IPS-11a (cell line): ENCODE data around the gene PARP2.

Source experiments
- H3K4me3 ChIP-seq: one replicate; pipeline ENCODE4 v1.5.1; 2013; ENCODE audit warnings: low read depth, low read length, control low read depth

Gene PARP2

DNA sequence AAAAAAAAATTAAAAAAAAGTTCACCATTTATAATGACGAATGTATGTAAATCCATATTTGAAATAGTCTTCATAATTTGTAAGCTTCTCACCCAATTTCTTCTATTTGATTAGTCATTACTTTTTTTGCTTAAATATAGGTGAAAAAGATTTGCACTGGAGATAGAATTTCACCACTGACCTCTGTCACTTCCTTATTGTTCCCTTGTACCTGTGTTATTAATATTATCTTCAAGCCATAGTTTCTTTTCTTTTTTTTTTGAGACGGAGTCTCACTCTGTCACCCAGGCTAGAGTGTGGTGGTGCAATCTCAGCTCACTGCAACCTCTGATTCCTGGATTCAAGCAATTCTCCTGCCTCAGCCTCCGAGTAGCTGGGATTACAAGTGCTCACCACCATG is 54.1 kb downstream of the PARP2 start:
- H3K4me3 ChIP-seq = no peak overlapping the region

DNA sequence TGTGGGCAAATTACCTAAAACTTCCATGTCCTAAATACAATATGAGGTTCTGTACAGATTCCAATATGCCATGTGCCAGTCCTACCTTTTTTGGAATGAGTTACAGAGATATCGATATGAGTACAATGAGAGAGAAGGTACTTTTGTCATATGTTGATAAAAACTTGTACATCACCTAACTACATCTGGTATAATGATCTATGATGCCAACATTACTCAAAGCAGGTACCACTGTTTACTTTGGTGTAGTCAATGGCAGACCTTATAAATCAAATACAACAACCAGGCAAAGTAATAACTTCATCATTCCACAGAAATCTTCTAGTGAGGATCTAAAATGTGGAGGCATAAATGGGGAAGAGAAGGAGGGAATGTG is 57.1 kb downstream of the PARP2 start:
- no peak overlapping the region for H3K4me3 ChIP-seq

DNA sequence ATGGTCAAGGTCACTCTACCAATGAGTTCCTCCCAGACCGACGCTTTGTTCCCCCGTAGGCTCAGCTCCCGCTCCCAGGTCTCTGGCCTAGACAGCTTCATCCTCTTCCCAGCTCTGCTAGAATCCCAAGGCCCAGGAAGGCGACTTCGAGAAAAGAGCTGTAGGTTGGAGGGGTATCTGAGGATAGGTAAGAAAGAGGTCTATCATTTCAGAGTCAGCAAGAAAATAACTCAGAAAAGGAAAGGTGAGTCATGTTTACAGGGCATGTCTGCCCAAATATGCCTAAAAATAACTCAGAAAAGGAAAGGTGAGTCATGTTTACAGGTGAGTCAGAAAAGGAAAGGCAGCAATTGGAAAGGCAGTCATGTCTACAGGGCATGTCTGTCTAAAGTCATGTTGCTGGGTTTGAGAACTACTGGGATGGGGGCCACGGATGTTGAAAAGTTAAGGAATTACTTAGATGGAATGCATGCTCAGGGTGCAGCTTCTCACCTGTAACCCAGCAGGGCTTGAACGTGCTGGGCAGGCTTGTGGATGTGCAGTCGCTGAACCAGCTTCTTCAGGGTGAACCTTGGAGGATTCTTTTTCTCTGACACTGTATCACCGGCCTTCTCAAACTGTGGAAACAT is 57.6 kb downstream of the PARP2 start:
- H3K4me3 ChIP-seq = no peak overlapping the region

DNA sequence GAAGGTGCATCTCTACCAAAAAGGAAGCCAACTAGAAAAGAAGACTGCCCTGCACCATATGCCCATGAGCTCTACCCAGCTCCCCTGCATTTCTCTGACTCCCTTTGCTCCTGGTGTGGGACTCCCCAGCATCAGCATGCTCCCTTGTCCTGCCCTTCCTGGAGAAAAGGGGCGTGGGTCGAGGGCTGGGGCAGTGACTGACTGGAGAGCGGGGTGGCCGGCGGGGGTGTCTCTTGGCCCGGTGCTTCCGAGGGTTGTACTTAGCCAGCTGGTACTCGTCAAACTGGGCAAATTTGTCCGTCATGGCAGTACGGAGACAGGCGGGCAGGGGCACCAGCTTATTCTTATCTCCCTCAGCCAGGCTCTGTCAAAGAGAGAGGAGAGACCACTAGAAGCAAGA is 60.1 kb downstream of the PARP2 start:
- no peak overlapping the region for H3K4me3 ChIP-seq
